HG02973 (cell line): Measurements from ENCODE around the gene PNPO.

Experiments
- ATAC-seq: cut with Tn5 transposase; IDR thresholded peaks from one replicate; pipeline ENCODE4 v1.9.1; 2021; ENCODE audit warnings: moderate library complexity; ENCODE audit not compliant: unreplicated experiment

Gene PNPO

GRCh38 chr17:47941246-47942095 is at the start of gene PNPO:
TSS of gene PNPO (plus strand) at chr17:47941571. CDS start at chr17:47941676, 105 bp downstream.
- peak; percentile 90 for ATAC-seq

GRCh38 chr17:47894498-47895346 is 46.6 kb upstream of the PNPO start:
- no peak for ATAC-seq

GRCh38 chr17:47895347-47895855 is 46.0 kb upstream of the PNPO start:
- ATAC-seq: no peak

- peak; percentile 84 for ATAC-seq
Observed at GRCh38 chr17:47895856-47896671, 45.3 kb upstream of the PNPO start, which contains the start of gene SP2. TSS of gene SP2 (plus strand) at chr17:47896236. CDS start at chr17:47896287, 51 bp downstream.

GRCh38 chr17:47896672-47897490 is 44.5 kb upstream of the PNPO start:
- ATAC-seq: no peak

GRCh38 chr17:47897561-47897960 is 43.8 kb upstream of the PNPO start:
- ATAC-seq: no peak

GRCh38 chr17:47898241-47898640 is 43.1 kb upstream of the PNPO start:
- ATAC-seq: no peak

- no peak for ATAC-seq
Observed at GRCh38 chr17:47899643-47900042, 41.7 kb upstream of the PNPO start.

GRCh38 chr17:47901423-47901822 is 39.9 kb upstream of the PNPO start:
- no peak for ATAC-seq

GRCh38 chr17:47902039-47902744 is 39.2 kb upstream of the PNPO start:
- no peak for ATAC-seq

- no peak for ATAC-seq
Observed at GRCh38 chr17:47905221-47905733, 36.1 kb upstream of the PNPO start.

- no peak for ATAC-seq
Observed at GRCh38 chr17:47906443-47906842, 34.9 kb upstream of the PNPO start.

GRCh38 chr17:47907932-47908562 is 33.3 kb upstream of the PNPO start:
- no peak for ATAC-seq

- ATAC-seq: no peak
Observed at GRCh38 chr17:47913050-47913449, 28.3 kb upstream of the PNPO start.

GRCh38 chr17:47914306-47914948 is 26.9 kb upstream of the PNPO start:
- ATAC-seq: no peak

GRCh38 chr17:47915776-47916398 is 25.5 kb upstream of the PNPO start:
- ATAC-seq: no peak

GRCh38 chr17:47916489-47917208 is 24.7 kb upstream of the PNPO start:
- no peak for ATAC-seq
